WTC11 (cell line): ENCODE data around the gene MEIOSIN. TPM values are rescaled to one million over a fixed set of nuclear protein-coding genes. Genes with fewer than 3 reads are reported as not detected.
A peak's percentile ranks its signal among the peaks of the same experiment; 100 is the strongest.

ENCODE experiments used
- ATAC-seq: fragments of 200-7000 bp; cut with Tn5 transposase; 2 replicates; pipeline ENCODE4 v1.10.0; 2021; ENCODE audit warnings: mild to moderate bottlenecking, moderate library complexity
- CTCF ChIA-PET: fragments of 300-600 bp; sonication (Branson Sonifier 250); formaldehyde crosslinking; loops from one replicate; lab custom pipeline; 2021; ENCODE audit warnings: antibody characterized with exemption; lab: Charles Lee
- POLR2A ChIA-PET: fragments of 350-600 bp; sonication (Branson Sonifier 250); formaldehyde crosslinking; loops from one replicate; lab custom pipeline; 2021; ENCODE audit warnings: antibody characterized with exemption; lab: Charles Lee
- DNase-seq: peaks from one replicate; pipeline ENCODE4 v3.0.0; 2021; ENCODE audit warnings: low spot score
- H3K27ac Mint-ChIP-seq: 2 replicates; pipeline ENCODE4 v1.8.0; 2021; ENCODE audit warnings: mixed read lengths
- H3K27me3 Mint-ChIP-seq: 2 replicates; pipeline ENCODE4 v1.8.0; 2021; ENCODE audit warnings: low read depth, mild to moderate bottlenecking, moderate library complexity, mixed read lengths
- H3K36me3 Mint-ChIP-seq: 2 replicates; pipeline ENCODE4 v1.8.0; 2021; ENCODE audit warnings: mixed read lengths
- H3K4me1 Mint-ChIP-seq: 2 replicates; pipeline ENCODE4 v1.8.0; 2022; ENCODE audit warnings: mixed read lengths
- H3K4me3 Mint-ChIP-seq: 2 replicates; pipeline ENCODE4 v1.8.0; 2021; ENCODE audit warnings: mild to moderate bottlenecking, moderate library complexity, mixed read lengths
- H3K9me3 Mint-ChIP-seq: 2 replicates; pipeline ENCODE4 v1.8.0; 2021; ENCODE audit warnings: mixed read lengths
- ATF1 ChIP-seq: sonication (generic); formaldehyde crosslinking; IDR thresholded peaks from 2 replicates; pipeline ENCODE4 v1.8.1; 2023; ENCODE audit warnings: mild to moderate bottlenecking, moderate library complexity, missing genetic modification reagents
- CBFB ChIP-seq: sonication (generic); formaldehyde crosslinking; IDR thresholded peaks from 2 replicates; pipeline ENCODE4 v1.8.1; 2022; ENCODE audit warnings: mild to moderate bottlenecking, low read depth, missing genetic modification reagents
- ESRRA ChIP-seq: sonication (generic); formaldehyde crosslinking; IDR thresholded peaks from 2 replicates; pipeline ENCODE4 v1.8.1; 2022; ENCODE audit warnings: mild to moderate bottlenecking, missing genetic modification reagents, borderline replicate concordance
- ETV6 ChIP-seq: sonication (generic); formaldehyde crosslinking; IDR thresholded peaks from 2 replicates; pipeline ENCODE4 v1.8.1; 2022; ENCODE audit warnings: mild to moderate bottlenecking, missing genetic modification reagents
- JAZF1 ChIP-seq: fragments of 250-450 bp; sonication (Bioruptor Pico); IDR thresholded peaks from 2 replicates; pipeline ENCODE4 v1.9.0; 2021; ENCODE audit warnings: moderate library complexity, mild to moderate bottlenecking, inconsistent platforms
- KAT7 ChIP-seq: sonication (generic); formaldehyde crosslinking; IDR thresholded peaks from 2 replicates; pipeline ENCODE4 v1.8.1; 2023; ENCODE audit warnings: missing genetic modification reagents, mild to moderate bottlenecking, borderline replicate concordance
- MYBL2 ChIP-seq: sonication (generic); formaldehyde crosslinking; IDR thresholded peaks from 2 replicates; pipeline ENCODE4 v1.8.1; 2023; ENCODE audit warnings: mild to moderate bottlenecking, moderate library complexity, missing genetic modification reagents
- NR1H2 ChIP-seq: sonication (generic); formaldehyde crosslinking; IDR thresholded peaks from 2 replicates; pipeline ENCODE4 v1.9.0; 2021; ENCODE audit warnings: mild to moderate bottlenecking, moderate library complexity, missing genetic modification reagents
- PRRX2 ChIP-seq: fragments of 250-450 bp; sonication (Bioruptor Pico); IDR thresholded peaks from 2 replicates; pipeline ENCODE4 v1.8.0; 2021; ENCODE audit warnings: mild to moderate bottlenecking
- TCF7 ChIP-seq: sonication (generic); formaldehyde crosslinking; IDR thresholded peaks from 2 replicates; pipeline ENCODE4 v1.8.0; 2022; ENCODE audit warnings: mild to moderate bottlenecking, low read depth, missing genetic modification reagents, moderate library complexity
- ZBTB21 ChIP-seq: sonication (generic); formaldehyde crosslinking; IDR thresholded peaks from 2 replicates; pipeline ENCODE4 v1.8.1; 2023; ENCODE audit warnings: mild to moderate bottlenecking, missing genetic modification reagents, borderline replicate concordance
- ZNF138 ChIP-seq: sonication (generic); formaldehyde crosslinking; conservative IDR thresholded peaks from 2 replicates; pipeline ENCODE4 v1.8.1; 2022; ENCODE audit warnings: mild to moderate bottlenecking, moderate library complexity, missing genetic modification reagents
- ZNF396 ChIP-seq: fragments of 250-450 bp; sonication (Bioruptor Pico); IDR thresholded peaks from 2 replicates; pipeline ENCODE4 v1.8.0; 2021; ENCODE audit warnings: mild to moderate bottlenecking, moderate library complexity, borderline replicate concordance
- total RNA-seq: library from RNA; stranded (reverse); gene quantifications from 3 replicates; pipeline ENCODE4 v1.2.3, GENCODE V29; 2021
- TF ChIP-seq, protein P1 (sequence below): sonication (generic); formaldehyde crosslinking; IDR thresholded peaks from 2 replicates; pipeline ENCODE4 v1.8.0; 2023; ENCODE audit warnings: mild to moderate bottlenecking, missing genetic modification reagents
- TF ChIP-seq, protein P2 (sequence below): sonication (generic); formaldehyde crosslinking; IDR thresholded peaks from 2 replicates; pipeline ENCODE4 v1.8.1; 2022; ENCODE audit warnings: missing genetic modification reagents, borderline replicate concordance
- TF ChIP-seq, protein P3 (sequence below): sonication (generic); formaldehyde crosslinking; conservative IDR thresholded peaks from 2 replicates; pipeline ENCODE4 v1.8.1; 2022; ENCODE audit warnings: mild to moderate bottlenecking, missing genetic modification reagents
- TF ChIP-seq, protein P4 (sequence below): sonication (generic); formaldehyde crosslinking; conservative IDR thresholded peaks from 2 replicates; pipeline ENCODE4 v1.8.1; 2023; ENCODE audit warnings: mild to moderate bottlenecking, low read depth, missing genetic modification reagents, moderate library complexity
- TF ChIP-seq, protein P5 (sequence below): fragments of 250-450 bp; sonication (Bioruptor Pico); IDR thresholded peaks from 2 replicates; pipeline ENCODE4 v2.1.2; 2022; ENCODE audit warnings: mild to moderate bottlenecking, moderate library complexity

Gene MEIOSIN
- total RNA-seq, 1 experiment from 2014 or later = not detected

DNA sequence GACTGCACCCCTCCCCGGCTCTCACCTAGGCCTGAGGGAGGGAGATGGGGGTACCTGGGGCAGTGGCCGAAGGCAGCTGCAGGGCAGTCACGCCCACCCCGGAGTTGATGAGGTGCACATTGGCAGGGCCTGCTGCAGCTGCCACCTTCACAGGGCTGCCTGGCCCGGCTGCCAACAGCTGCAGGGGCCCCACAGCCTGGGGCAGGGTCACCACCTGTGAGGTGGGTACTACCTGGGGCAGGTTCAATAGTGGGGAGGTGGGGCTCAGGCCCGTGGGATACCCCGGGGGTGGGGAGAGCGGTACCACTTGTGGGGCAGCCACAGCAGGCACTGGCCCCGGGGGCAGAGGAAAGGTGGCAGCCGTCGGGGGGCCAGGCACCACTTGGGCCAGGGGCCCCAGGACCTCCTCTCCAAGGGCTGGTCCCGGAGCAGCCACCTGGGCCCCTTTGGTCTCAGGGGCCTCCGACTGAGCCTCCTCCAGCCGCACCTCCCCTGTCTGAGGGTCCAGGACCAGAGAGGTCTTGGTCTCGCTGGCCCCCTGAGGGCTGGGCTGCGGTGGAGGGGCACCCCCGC is 33.1 kb downstream of the MEIOSIN start (continued):
- TF ChIP-seq, protein P1, sequence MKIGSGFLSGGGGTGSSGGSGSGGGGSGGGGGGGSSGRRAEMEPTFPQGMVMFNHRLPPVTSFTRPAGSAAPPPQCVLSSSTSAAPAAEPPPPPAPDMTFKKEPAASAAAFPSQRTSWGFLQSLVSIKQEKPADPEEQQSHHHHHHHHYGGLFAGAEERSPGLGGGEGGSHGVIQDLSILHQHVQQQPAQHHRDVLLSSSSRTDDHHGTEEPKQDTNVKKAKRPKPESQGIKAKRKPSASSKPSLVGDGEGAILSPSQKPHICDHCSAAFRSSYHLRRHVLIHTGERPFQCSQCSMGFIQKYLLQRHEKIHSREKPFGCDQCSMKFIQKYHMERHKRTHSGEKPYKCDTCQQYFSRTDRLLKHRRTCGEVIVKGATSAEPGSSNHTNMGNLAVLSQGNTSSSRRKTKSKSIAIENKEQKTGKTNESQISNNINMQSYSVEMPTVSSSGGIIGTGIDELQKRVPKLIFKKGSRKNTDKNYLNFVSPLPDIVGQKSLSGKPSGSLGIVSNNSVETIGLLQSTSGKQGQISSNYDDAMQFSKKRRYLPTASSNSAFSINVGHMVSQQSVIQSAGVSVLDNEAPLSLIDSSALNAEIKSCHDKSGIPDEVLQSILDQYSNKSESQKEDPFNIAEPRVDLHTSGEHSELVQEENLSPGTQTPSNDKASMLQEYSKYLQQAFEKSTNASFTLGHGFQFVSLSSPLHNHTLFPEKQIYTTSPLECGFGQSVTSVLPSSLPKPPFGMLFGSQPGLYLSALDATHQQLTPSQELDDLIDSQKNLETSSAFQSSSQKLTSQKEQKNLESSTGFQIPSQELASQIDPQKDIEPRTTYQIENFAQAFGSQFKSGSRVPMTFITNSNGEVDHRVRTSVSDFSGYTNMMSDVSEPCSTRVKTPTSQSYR = no peak
- no peak for TF ChIP-seq TCF7

DNA sequence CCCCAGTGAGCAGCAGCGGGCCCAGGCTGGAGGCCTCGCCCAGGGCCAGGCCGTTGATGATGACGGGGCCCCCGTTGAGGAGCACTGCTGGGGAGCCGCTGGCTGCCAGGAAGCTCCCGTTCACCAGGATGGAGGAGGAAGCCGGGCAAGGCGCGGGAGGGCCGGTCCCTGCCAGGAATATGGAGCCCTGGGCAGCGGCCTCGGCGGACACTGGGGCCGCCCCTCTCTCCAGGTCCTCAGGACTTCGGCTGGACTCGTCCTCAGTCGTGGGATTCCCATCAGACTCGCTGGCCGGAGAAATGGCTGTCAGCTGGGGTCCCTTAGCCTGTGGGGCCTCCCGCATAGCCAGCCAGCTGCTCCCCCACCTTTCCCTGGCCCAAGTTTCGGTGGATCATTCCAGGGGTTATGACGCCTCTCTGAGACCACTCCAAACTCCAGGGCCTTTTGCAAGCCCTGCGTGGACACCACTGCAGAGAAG is 33.7 kb downstream of the MEIOSIN start:
- Mint-ChIP-seq H3K4me1 (peaks cover 22% of the 10 kb centered on the region), H3K36me3 (no peaks in the 10 kb centered on the region), H3K27ac (peak overlapping the region; percentile 32; the same call in 1 of the 2 replicates), H3K4me3 (peak overlapping the region; percentile 79), H3K9me3 (no peaks in the 10 kb centered on the region), H3K27me3 (no peaks in the 10 kb centered on the region)
- POLR2A ChIA-PET = interaction anchor here (0.7 to 4.8 kb wide), 6 partner anchors 32 to 74 kb away, joined by 3 to 115 read pairs (median 5); partner anchors contain the start of genes FBXO46, QPCTL and SNRPD2
- ATAC-seq (no peak), DNase-seq (peak; percentile 29)
- CTCF ChIA-PET = interaction anchor here (0.6 to 5.6 kb wide), 12 partner anchors 13 to 310 kb away, joined by 3 to 175 read pairs (median 6); partner anchors contain the start of genes DMPK, QPCTL and SNRPD2
- no peak for TF ChIP-seq ZNF396
- TF ChIP-seq NR1H2 (CRISPR knock-in tag) = no peak
- TF ChIP-seq TCF7 = no peak
- TF ChIP-seq, protein P1 = no peak
- no peak for TF ChIP-seq ZBTB21 (CRISPR knock-in tag)
- no peak for TF ChIP-seq JAZF1 (CRISPR knock-in tag)
- no peak for TF ChIP-seq KAT7 (CRISPR knock-in tag)
- TF ChIP-seq, protein P2, sequence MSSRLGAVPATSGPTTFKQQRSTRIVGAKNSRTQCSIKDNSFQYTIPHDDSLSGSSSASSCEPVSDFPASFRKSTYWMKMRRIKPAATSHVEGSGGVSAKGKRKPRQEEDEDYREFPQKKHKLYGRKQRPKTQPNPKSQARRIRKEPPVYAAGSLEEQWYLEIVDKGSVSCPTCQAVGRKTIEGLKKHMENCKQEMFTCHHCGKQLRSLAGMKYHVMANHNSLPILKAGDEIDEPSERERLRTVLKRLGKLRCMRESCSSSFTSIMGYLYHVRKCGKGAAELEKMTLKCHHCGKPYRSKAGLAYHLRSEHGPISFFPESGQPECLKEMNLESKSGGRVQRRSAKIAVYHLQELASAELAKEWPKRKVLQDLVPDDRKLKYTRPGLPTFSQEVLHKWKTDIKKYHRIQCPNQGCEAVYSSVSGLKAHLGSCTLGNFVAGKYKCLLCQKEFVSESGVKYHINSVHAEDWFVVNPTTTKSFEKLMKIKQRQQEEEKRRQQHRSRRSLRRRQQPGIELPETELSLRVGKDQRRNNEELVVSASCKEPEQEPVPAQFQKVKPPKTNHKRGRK (CRISPR knock-in tag) = no peak
- TF ChIP-seq, protein P3, sequence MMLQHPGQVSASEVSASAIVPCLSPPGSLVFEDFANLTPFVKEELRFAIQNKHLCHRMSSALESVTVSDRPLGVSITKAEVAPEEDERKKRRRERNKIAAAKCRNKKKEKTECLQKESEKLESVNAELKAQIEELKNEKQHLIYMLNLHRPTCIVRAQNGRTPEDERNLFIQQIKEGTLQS (CRISPR knock-in tag) = no peak
- TF ChIP-seq ZNF138 (CRISPR knock-in tag) = no peak
- TF ChIP-seq ESRRA (CRISPR knock-in tag) = no peak
- no peak for TF ChIP-seq CBFB
- no peak for TF ChIP-seq MYBL2 (CRISPR knock-in tag)
- no peak for TF ChIP-seq PRRX2 (CRISPR knock-in tag)
- no peak for TF ChIP-seq ATF1 (CRISPR knock-in tag)
- TF ChIP-seq, protein P4, sequence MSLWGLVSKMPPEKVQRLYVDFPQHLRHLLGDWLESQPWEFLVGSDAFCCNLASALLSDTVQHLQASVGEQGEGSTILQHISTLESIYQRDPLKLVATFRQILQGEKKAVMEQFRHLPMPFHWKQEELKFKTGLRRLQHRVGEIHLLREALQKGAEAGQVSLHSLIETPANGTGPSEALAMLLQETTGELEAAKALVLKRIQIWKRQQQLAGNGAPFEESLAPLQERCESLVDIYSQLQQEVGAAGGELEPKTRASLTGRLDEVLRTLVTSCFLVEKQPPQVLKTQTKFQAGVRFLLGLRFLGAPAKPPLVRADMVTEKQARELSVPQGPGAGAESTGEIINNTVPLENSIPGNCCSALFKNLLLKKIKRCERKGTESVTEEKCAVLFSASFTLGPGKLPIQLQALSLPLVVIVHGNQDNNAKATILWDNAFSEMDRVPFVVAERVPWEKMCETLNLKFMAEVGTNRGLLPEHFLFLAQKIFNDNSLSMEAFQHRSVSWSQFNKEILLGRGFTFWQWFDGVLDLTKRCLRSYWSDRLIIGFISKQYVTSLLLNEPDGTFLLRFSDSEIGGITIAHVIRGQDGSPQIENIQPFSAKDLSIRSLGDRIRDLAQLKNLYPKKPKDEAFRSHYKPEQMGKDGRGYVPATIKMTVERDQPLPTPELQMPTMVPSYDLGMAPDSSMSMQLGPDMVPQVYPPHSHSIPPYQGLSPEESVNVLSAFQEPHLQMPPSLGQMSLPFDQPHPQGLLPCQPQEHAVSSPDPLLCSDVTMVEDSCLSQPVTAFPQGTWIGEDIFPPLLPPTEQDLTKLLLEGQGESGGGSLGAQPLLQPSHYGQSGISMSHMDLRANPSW = no peak
- TF ChIP-seq, protein P5, sequence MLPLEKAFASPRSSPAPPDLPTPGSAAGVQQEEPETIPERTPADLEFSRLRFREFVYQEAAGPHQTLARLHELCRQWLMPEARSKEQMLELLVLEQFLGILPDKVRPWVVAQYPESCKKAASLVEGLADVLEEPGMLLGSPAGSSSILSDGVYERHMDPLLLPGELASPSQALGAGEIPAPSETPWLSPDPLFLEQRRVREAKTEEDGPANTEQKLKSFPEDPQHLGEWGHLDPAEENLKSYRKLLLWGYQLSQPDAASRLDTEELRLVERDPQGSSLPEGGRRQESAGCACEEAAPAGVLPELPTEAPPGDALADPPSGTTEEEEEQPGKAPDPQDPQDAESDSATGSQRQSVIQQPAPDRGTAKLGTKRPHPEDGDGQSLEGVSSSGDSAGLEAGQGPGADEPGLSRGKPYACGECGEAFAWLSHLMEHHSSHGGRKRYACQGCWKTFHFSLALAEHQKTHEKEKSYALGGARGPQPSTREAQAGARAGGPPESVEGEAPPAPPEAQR (CRISPR knock-in tag) = no peak
- TF ChIP-seq ETV6 (CRISPR knock-in tag) = no peak
